Measurements from ENCODE around the gene FIGNL1.

Gene FIGNL1, protein sequence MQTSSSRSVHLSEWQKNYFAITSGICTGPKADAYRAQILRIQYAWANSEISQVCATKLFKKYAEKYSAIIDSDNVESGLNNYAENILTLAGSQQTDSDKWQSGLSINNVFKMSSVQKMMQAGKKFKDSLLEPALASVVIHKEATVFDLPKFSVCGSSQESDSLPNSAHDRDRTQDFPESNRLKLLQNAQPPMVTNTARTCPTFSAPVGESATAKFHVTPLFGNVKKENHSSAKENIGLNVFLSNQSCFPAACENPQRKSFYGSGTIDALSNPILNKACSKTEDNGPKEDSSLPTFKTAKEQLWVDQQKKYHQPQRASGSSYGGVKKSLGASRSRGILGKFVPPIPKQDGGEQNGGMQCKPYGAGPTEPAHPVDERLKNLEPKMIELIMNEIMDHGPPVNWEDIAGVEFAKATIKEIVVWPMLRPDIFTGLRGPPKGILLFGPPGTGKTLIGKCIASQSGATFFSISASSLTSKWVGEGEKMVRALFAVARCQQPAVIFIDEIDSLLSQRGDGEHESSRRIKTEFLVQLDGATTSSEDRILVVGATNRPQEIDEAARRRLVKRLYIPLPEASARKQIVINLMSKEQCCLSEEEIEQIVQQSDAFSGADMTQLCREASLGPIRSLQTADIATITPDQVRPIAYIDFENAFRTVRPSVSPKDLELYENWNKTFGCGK

DNA sequence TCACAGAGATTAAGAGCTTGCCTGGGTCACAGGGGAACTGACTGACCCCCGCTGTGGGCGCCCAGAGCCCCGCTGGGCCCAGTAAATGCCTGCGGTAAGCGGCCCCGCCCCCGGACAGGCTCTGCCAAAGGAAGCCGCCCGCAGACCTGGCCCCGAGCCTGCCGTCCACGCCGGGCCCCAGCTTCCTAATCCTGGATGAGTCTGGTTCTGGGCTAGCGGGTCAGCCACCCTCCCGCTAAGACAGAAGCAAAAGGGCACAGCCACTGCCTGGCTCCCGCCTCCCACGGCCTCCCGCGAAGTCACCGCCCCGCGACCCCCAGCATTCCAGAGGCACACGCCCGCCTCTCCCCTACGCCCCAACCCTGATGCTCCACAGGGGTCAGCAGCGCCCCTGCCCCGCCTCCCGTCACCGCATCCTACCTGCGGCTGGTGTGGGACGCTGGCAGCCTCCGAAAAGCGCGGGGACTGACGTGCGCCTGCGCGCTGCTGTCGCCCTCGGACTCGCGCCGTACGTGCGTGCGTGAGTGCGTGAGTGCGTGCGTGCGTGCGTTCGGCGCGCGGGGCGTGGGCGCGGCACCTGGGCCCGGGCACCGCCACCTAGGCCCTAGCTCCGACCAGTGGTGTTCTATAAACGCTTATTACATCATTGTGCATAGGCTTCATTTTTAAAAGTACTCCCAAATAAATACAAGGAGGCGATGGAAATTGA is at the start of gene FIGNL1:
Gene FIGNL1 (minus strand): TSS at position 470 of the 709 bp plus-strand sequence. CDS start 3,063 bp downstream, outside the sequence.
- peak; percentile 65 to 83 (median 75) for DNase-seq (ENCODE audit: low read depth in 2 of 3, low spot score in 1 of 3)

DNA sequence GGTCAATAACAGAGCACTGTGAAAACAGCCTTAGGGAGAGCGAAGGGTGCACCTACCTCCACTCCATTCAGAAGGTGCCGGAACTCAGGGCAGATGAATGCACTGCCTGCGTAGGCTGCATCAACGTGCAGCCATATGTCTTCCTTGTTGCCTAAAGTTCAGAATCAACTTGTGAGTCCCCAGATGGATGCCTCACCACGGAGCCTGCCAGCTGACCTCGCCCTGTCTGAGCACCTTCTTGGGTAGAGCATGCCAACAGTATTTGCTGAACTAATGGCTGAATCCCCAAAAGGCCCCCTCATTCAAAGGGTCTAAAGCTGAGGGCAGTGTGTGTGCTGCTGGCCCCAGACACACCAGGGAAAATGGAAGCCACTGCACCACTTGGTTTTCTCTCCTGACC is 48.9 kb upstream of the FIGNL1 start:
- DNase-seq (ENCODE audit: low read depth in 2 of 3, low spot score in 1 of 3) = no peak

DNA sequence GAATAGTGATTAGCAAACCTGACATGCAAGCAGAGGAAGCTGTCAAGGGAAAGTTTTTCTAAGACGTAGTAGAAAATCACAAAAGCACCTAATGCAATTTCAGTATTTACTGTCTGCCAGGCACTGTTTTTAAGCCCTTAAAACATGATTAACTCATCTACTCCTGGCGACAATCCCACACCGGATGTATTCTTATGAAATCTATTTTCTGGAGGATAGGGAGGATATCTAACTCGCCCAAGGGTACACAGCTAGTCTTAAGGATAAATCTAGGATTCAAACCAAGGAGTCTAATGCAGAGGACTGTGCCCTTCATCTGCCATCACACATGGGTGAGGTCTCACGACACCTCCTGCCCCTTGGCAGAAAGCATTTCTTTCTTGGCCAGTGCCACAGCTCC is 47.8 kb upstream of the FIGNL1 start:
- no peak for DNase-seq (ENCODE audit: low read depth in 2 of 3, low spot score in 1 of 3)

DNA sequence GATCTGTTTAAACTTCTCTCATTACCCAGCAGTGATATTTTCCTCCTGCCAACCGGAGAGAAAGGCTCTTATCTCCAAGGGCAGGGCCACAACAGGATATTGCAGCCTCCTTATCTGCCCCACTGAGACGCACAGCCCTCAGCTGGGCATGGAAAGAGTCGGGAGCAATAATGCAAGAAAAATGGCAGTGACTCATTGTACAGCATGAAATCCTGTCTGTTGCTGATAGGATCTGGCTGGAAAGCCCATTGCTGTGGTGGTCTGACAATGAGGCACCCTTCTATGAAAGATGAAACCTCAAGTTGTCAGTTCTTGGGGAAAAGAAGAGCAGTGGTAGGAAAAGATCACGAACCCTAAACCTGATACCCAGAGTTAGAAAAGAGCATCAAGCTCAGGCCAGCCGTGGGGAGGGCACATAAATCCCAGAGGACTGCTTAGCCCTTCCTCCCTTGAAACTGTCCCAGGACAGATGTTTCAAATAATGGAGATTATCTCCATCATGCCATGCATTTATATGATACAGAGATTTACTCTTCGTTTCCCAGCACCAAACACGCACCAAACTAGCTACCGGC is 47.0 kb upstream of the FIGNL1 start:
- DNase-seq (ENCODE audit: low read depth in 2 of 3, low spot score in 1 of 3) = no peak

DNA sequence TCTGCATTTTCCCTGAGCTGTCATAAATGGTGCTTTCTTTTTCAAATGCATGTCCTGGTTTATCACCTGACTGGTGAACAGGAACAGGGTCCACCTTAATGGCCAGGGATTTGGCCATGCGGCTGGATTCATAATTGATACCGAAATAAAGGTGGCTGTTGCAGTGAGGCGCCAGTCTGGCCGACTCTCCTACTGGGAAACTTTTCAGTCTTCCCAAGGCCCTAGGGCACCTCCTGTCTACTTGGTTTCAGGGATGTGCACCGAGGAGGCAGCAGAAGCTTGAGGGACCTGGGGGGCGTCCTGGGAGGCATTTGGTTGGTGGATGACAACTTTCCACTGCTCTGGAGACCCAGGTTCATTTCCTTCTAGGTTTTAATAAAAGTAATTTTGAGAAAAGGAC is 46.4 kb upstream of the FIGNL1 start:
- no peak for DNase-seq (ENCODE audit: low read depth in 2 of 3, low spot score in 1 of 3)

DNA sequence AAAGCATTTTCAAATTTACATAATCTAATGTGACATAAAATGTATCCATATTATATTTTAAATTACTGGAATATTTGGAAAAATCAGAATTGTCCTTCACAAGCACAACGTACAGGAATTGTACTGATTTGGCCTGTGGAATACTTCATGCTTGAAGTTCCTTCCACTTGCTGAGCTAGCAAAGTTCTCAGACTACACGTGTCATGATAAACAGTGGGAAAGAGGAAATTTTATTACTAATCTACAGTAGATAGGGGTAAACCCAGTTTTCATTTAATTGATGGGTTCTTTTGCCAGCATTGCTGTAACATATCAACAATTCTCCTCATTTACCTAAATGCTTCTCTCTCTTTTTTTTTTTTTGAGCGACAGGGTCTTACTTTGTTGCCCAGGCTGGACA is 45.6 kb upstream of the FIGNL1 start:
- no peak for DNase-seq (ENCODE audit: low read depth in 2 of 3, low spot score in 1 of 3)

DNA sequence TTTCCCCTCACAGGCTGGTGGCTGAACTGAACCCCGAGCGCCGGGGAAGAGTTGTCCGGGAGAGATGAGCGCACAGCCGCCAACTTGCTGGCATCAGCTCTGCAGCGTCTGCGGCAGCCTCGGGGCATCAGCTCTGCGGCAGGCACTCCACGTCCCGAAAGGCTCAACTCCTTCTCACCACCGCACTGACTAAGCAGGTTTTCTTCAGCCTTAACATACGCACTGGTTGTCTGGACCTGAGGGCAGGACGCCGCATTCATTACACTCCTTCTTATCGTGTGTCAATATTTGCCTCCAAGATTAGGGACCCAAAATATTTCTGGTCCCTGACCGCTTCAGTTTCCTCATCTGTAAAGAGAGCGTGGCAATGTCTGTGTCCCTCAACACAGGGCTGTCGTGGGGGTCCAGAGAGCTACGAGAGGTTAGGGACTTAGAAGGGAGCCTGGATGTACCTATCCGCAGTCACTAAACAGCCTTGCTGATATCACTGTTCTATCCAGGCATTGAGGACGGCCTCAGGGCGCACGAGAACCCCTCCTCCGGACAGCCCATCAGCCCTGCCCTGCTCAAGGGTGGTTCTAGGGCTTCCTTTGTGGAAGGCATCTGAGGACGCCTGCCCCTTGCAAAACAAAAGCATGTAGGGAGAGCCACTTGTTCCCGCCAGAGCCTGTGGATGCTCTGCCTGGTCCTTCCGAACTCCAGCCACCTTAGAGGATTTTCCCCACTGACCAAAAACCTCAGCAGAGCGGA is 42.8 kb upstream of the FIGNL1 start:
- DNase-seq (ENCODE audit: low read depth in 2 of 3, low spot score in 1 of 3) = no peak

DNA sequence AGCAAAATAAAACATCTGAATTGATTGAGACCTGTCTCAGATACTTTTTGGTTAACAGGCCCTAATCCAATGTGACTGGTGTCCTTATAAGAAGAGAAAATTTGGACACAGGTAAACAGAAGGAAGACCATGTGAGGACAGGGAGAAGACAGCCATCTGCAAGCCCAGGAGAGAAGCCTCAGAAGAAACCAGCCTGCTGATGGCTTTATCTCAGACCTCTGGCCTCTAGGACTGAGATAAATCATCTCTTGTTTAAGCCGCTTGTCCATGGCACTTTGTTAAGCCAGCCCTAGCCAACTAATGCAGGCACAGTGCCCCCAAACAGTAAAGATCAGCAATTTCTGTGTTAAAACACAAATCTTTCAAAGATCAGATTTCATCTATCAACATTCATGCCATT is 41.8 kb upstream of the FIGNL1 start:
- DNase-seq (ENCODE audit: low read depth in 2 of 3, low spot score in 1 of 3) = no peak

DNA sequence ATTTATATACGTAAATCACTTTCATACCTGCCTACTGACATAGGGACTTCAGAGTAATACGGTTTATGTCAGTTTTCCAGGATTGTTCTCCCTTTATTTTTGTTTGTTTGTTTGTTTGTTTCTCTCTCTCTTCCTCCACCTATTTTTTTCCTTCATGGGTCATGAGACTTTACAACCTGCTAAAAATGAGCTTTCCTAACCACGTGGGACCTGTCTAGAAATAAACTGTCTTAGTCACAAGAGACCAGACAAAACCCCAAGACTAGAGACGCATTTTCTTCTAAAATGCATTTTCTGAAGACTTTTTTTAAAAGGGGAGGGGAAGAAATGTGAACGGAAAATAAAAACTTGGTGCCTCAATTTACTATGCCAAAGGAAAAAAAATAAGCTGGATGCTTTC is 41.1 kb upstream of the FIGNL1 start:
- DNase-seq (ENCODE audit: low read depth in 2 of 3, low spot score in 1 of 3) = no peak

DNA sequence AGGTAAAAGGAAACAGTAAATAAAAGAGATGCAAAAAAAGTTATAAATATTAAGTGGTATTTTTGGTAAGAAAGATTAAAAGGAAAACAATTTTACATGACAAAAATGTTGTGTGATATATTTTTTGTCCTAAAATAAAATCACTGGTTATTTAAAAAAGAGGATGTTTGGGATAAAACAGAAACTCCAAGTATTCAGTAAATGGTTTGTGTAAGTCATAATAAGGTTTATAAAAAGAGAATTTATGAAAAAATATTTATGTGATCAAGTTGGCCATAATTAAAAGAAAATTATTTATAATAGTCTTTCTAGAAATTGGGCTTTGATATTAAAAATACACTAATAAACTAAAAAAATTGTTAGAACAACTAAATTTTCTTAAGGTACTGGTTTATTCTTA is 38.2 kb upstream of the FIGNL1 start:
- no peak for DNase-seq (ENCODE audit: low read depth in 2 of 3, low spot score in 1 of 3)

DNA sequence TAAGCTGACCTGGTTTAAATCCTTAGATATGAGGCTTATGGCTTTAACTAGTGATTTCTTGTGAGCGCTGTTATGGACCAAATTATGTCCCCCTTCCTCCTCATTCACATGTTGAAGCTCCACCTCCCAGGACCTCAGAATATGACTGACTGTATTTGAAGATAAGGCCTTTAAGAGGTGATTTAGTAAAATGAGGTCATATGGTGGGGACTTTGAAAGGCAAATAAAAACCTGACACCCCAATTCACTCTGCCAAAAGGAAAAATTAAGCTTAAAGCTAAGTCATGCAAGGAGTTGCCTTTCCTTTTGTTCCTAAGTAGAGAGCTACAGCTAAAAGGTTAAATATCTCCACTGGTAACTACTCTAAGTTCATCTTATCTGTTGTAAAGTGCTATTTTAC is 36.4 kb upstream of the FIGNL1 start:
- no peak for DNase-seq (ENCODE audit: low read depth in 2 of 3, low spot score in 1 of 3)

DNA sequence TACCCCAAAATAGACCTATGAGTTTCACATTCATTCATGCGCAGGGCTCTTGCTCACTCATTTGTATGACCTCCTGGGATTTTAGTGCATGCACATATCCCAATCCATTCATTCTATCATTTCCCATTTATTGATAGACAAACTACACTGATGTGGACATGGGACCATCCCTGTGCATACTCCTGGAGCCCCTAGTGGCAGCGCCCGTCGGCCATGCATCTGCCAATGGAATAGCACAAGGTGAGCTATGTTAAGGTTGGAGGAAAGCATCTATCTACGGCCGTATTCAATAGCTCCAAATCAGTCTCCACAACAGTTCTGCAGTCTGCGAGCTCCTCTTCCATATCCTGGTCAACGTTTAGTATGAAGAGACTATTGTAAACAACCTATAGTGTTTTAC is 31.7 kb upstream of the FIGNL1 start:
- DNase-seq (ENCODE audit: low read depth in 2 of 3, low spot score in 1 of 3) = no peak

DNA sequence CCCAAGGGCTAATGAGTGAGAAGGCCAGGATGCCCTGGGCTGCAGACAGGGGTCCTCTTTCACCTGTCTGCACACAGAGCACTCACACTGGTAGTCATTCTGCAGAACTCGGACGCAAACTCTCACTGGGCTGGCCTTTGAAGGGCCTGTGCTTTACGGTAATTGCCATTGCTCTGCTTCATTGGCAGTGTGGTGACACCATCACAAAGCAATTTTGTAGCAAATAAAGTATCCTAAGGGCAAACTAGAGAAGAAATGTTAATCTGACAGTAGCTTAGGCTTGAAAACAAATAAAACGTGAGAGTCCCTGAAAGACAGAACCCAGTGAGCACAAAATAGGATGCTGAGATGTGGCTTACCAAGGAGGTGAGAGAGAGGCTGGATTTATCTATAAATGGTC is 30.6 kb upstream of the FIGNL1 start:
- DNase-seq (ENCODE audit: low read depth in 2 of 3, low spot score in 1 of 3) = no peak

DNA sequence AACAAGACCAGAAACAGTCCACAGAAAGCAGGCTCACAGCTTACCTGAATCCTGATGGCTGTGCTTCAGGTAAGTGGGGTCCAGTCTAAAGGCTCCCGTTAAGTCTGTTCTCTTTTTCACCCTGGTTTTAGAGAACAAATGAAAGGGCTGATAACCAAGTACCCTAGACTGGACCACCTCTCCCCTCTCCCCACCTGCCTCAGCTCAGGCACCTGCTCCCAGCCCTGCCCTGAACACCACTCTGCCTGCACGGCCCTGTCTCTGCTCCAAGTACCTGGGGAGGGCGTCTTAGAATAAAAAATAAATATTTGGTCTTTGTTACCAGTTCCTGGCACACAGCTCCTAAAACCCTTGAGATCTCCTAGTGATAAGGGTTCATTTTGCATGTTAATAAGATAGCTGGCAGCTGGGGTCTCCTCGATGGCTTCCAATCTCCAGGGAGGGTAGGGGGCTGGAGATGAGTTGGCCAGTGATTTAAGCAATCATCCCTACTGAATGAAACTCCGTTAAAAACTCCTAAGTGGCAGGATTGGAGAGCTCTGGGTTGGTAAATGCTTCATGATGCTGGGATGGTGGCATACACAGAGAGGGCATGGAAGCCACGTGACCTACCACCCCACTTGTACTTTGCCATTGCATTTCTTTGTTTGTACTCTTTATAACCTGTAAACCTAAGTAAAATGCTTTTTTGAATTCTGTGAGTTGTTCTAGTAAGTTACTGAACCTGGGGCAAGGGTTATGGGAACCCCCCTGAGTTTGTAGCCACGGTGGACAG is 29.8 kb upstream of the FIGNL1 start:
- no peak for DNase-seq (ENCODE audit: low read depth in 2 of 3, low spot score in 1 of 3)

DNA sequence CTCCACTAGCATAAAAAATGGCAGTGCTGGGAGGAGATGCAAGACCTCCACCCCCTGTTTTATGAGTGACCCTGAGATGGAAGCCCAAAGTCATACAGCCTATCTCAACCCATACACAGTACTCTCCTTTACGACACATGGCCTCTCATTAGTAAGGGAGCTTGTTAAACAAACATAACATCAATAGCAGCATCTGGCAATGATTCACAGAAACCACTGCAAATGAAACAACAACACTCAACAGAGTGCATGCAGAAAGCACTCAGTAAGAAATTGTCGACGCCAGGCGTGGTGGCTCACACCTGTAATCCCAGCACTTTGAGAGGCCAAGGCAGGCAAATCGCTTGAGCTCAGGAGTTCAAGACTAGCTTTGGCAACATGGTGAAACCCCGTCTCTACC is 27.5 kb upstream of the FIGNL1 start:
- DNase-seq (ENCODE audit: low read depth in 2 of 3, low spot score in 1 of 3) = no peak

DNA sequence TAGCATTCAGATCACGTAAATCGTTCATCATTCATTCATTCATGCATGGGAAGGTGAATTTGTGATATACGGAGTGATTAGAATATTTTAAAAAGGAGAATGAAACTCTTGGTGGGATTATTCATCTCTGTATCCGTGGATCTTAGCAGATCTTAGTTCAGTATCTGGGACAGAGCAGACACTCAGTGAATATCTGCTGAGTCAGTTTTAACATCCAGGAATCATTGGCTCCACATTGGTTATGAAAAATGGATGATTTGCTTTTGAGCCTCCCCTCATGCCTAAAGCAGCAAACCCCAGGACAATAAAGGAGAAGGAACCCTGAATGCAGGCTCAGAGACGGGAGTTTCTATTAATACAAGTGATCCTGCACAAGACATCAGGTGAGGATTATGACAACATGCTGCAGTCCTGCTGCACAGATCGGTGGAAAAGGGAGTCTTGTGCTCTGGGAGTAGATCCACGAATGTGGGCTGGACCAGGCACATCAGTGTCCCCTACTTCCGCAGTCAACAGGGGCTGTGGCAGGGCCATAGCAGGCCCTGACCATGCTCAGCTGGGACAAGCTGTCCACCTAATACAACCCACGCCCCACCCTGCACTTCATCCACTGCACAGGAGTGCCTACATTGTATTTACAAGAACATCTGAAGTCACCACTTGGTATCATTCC is 26.9 kb upstream of the FIGNL1 start:
- no peak for DNase-seq (ENCODE audit: low read depth in 2 of 3, low spot score in 1 of 3)

DNA sequence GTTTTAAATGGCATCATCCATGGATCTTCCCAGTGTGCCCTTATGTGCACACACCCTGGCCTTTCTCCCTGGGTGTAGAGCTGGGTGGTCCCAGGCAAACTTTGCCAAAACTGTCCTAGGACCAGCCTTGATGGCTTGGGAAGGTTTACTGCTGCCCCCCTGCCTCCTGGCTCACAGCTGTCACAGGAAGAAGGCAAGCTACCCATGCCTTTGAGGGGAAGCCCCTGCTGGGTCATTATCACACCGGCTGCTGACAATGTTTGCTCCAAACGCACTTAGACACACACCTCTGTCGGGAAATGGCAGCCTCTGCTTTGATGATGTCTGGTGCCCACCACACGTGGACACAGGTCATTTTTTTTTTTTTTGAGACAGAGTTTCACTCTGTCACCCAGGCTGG is 25.2 kb upstream of the FIGNL1 start:
- DNase-seq (ENCODE audit: low read depth in 2 of 3, low spot score in 1 of 3) = no peak

DNA sequence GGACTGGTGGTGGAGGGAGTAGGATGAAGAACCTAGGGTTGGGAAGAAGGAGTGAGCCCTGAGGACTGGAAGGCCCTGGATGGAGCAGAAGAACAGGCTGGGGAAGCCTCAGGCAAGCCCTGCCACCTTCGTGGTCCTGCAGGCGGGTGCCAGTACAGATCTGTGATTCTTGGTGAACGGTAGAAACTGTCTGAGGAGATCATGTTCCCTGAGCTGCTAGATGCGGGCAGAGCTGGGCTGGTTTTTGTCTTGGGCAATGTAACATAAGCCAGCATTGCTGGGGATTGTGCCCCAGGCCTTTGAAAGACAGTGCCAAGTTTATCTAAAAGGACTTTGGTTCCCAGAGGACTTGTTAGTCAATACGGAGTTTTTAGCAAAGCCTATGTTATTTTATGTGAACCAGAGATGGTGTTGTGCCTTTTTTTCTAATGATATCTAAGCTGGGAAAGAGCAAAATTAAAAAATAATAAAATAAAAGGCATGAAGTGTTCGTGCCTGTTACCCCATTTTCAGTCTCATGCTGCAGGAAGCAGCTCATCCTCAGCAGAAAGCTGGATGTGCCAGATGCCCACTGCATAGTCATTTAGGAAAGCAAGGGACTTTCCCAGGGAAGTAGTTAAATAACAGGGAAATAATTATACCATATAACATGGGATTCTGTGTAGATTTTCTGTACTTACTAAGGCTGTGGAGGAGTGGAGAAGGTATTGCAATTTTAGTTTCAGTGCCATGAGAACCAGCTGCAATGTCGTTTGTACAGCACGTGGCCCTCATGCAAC is 24.4 kb upstream of the FIGNL1 start:
- DNase-seq (ENCODE audit: low read depth in 2 of 3, low spot score in 1 of 3) = no peak

DNA sequence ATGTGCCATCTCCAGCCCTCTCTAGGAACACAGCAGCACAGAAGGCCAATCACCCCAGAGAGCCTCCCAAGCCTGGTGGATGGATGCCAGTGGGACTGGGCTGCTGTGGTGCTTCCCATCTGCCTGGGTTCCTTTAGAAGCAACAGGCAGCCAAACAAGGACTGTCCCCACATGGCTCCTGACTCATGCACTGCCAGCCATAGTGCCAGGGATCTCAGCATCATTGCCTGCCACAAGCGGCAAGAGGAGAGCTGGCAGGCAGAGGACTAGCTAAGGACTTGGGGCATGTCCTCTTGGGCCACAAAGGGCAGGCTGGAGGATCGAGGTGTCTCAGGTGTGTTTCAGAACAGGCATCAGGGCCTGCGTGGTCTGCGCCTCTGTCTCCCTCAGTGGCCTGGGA is 23.4 kb upstream of the FIGNL1 start:
- DNase-seq (ENCODE audit: low read depth in 2 of 3, low spot score in 1 of 3) = no peak
